GM18858 (cell line): ENCODE measurements around the gene PCDH9.

Experiments
- ATAC-seq: cut with Tn5 transposase; IDR thresholded peaks from one replicate; pipeline ENCODE4 v1.9.1; 2021; ENCODE audit not compliant: unreplicated experiment

Gene PCDH9

DNA sequence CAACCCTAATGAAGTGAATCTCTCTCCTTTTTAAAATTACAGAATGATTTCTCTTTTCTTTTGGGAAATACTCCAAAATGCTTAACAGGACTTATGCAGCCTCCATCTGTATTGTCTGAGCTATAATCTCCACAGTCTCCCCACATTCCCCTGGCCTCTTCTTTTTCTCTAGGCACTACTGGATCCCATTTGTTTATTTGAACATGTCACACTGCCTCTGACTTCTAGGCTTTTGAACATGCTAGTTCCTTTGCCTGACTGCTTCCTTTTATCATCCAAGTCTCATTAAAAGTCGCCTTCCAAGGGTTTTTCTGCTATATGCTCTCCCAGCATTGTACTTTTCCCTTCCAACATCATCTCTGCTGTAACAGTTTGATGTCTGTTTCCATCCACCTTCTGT lies 548.7 kb downstream of the PCDH9 start:
- no peak for ATAC-seq

DNA sequence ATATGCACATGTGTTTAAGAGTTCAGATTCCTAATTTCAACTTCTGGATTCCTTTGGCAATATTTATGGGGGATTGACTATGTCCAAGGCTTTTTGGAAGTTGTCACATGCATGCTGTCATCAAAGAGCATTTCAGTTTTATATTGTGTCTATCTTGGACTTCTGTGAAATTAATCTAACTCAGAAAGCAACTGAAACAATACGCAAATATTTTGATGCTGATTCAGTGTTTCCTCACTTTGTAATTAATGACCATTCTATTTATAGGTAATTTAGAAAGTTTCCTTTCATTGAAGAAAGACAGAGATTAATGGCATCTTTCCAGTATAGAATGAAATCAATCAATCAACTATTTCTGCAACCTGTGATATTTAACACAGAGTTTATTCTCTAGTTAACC lies 550.1 kb downstream of the PCDH9 start:
- no peak for ATAC-seq

- no peak for ATAC-seq
Observed at GRCh38 chr13:66675620-66676019, 554.5 kb downstream of the PCDH9 start.

DNA sequence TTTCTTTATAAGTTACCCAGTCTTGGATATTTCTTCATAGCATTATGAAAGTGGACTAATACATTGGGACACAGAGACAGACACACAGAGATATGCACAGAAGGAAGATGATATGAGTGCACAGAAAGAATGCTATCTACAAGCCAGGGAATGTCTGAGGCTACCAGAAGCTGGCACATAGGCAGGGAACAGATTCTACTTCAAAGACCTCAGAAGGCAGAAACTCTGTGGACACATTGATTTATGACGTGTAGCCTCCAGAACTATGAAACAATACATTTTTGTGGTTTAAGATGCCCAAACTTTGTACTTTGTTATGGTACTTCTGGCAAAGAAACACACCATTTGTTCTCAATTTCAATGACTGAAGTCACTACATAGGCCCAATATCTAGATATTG lies 556.7 kb downstream of the PCDH9 start:
- ATAC-seq: no peak

DNA sequence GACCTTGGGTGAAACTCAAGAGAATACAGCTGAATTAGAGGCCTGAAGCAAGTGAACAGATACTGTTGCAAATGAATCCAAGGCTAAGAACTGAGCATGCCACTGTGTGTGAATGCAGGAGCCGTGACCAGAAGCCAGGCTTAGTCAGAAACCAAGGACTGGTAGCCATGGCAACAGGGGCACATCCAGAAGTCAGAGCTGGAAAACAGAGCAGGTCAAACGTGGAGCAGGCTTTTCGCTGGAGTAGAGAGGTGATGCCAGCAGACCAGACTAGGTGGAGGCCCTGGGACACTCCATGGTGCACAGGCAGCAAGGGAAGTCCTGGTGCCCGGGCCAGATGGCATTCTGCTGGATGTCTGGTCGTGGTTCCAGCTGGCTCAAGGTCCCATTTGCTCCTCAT lies 564.1 kb downstream of the PCDH9 start:
- ATAC-seq: no peak

DNA sequence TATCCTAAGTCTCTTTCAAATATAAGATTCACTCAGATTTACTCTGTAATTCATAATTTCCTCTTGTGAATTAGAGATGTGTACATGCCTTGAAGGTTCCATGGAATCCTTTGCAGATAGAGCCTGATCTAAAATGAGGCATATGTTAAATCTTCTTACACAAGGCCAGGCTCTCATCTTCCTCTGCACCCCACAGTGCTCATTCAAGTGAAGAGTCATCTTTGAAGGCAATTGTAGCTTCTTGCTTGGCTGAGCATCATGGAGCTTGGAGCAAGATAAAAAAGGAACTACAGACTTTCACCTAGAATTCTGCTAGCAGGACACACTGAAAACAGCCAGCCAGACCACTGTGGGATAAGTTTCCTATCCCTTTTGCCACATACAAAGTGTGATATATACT lies 566.4 kb downstream of the PCDH9 start:
- ATAC-seq: no peak

- no peak for ATAC-seq
Observed at GRCh38 chr13:66663206-66663605, 566.9 kb downstream of the PCDH9 start.

GRCh38 chr13:66661336-66661735 lies 568.8 kb downstream of the PCDH9 start:
- no peak for ATAC-seq

GRCh38 chr13:66660468-66660813 lies 569.7 kb downstream of the PCDH9 start:
- no peak for ATAC-seq

DNA sequence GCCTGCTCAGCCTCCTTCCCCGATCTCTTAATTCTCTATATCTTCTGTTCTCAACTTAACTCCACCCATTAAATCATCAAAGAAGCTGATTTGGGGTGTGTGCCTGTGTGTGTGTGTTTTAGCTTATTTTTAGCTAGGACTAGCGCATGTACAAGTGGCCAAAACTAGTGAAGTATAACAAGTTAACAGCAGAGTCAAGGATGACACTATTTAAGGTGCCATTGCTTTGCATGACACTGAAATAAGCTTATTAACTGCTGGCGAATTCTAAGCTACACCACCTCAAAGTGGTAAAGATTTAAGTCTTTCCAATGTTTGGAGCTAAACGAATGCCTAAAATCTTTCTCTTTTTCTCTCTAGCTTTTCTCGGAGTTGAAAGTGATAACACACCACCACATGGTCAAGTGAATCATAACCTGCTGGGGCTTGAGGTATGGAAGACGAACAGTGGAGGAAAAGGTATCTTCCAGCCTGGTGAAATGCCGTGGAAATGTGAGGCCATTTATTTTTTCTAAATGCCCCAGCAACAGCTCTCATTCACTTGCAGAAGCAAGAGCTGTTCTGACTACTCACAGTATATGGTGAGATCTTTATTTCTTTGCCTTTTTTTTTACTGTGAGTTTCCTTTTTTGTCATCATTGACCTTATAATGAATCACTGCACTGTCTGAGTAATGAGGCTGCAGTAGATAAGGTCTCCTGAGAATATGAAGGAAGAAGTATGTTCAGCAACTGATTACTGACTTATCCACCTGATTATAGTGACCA lies 570.3 kb downstream of the PCDH9 start:
- ATAC-seq: peak; percentile 89

DNA sequence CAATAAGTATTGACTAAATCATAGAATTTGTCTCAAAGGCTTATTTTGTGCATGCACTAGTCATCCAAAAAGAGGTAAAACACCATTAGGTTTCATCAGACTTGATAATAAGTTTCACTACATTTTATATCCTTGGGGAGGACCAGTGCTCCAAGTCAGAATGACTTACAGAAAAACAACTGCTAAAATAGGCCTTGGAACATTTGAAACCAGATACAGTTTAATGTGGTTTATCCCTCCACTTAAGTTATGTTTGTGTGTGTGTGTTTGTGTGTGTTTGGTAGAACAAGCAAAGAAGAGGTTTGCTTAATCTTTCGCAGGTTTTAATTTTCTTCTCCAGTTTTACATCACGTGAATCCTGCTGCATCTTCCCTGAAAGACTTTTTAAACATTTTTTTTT lies 570.9 kb downstream of the PCDH9 start:
- no peak for ATAC-seq

GRCh38 chr13:66657165-66657881 lies 572.8 kb downstream of the PCDH9 start:
- ATAC-seq: no peak

DNA sequence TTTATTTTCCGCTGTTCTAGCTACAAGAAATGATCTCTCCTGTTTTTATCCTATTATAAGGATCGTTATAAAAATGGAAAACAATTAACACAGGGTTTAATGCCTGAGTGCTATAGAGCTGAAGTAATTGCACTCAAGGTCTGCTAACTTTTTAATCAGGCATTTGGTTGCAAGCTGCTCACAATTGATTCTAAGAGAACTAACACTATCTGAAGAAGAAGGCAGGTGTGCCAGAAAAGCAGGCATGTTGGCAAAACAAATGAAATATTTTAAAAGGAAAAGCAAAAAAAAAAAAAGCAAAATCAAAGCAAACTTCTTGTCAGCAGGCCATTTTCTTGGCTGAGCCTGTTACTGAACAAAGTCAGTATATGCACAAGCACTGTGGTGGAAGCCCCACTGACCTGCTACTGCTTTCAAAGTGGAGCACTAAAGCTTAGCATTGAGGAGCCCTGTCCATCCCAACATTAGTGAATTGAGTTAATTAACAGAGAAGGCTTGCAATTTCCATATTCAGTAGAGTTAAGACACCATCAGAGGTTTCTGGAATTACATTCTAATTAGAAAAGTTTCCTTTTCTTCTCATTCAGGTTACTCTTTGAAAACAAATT lies 574.2 kb downstream of the PCDH9 start:
- ATAC-seq: no peak

DNA sequence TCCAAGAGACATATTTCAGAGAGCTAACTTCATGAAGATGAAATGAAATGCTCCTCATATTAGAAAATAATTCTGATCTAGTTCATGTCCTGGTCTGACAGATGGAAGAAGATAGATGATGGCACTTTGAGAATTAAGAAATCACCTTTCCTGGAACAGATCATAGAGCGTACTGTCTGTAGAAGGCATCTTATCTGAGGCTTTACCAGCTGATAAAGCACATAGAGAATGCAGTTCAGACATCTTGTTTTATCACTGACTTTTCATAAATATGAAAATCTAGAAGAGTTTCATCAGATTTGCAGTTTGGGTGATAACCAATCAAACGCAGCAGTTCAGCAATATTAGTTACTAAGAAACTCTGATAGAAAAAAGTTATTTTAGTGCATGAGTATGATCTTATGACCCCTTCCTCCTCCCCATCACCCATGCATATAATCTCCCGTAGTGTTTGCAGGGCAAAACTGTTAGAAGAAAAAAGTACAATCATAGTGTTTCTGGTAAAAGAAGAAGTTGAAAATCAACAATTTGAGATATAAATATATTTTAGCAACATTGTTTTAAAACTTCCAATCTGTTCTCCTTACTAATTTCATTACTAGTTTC lies 585.2 kb downstream of the PCDH9 start:
- ATAC-seq: no peak

DNA sequence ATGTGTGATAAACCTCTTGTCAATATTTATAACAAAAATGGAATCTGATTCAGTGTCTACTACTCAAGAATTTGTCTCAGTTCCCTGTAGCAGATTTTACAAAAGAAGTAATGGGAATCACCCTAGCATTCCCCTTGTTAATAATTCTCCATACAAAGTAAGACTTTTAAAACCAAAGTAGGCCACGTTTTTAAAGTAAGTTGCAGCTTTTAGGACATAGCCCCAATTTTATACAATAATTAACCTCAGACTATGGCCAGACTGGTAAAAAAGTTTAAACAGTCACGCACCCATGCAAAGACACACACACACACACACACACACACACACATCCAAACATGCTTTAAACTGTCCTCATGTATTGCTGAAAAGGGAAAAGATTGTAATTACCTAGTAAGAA lies 589.9 kb downstream of the PCDH9 start:
- no peak for ATAC-seq

- no peak for ATAC-seq
Observed at GRCh38 chr13:66639044-66639443, 591.1 kb downstream of the PCDH9 start.

GRCh38 chr13:66635526-66635925 lies 594.6 kb downstream of the PCDH9 start:
- ATAC-seq: no peak

DNA sequence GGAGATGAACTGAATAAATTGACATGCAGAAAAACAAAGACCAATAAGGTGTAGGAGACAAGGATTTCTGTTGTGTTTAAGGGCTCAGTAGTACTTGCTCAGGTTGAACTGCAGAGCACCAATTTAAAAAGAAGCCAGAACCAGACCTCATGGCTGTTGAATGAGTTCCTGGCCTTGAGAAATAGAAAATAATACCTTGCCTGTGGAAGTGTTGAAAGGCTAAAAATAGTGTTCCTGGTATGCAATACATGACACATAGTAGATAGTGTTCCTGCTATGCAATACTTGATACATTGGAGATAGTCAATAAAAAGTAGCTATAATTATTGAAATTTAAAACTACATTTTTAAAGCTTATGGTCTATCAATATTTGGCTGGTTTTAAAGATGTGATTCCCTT lies 595.8 kb downstream of the PCDH9 start:
- no peak for ATAC-seq

DNA sequence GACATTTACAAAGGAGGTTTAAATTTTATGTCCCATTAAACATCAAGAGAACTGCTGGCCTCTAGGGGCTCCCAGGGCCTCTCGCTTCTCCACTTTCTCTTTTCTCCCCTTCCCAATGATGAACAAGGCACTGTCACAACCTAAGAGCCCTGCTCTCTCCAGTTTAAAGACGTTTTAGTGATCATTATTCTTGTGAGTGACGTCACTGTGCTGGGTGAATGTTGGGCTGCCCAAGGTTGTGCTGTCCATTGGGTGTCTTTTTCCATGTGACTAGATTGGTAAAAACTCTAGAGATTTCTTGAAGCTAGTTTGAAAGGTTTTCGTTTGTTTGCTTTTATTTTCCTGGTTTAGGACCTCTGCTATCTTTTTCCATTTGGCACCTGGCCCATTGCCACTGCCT lies 602.6 kb downstream of the PCDH9 start:
- no peak for ATAC-seq

- ATAC-seq: no peak
Observed at GRCh38 chr13:66624302-66624701, 605.8 kb downstream of the PCDH9 start.

DNA sequence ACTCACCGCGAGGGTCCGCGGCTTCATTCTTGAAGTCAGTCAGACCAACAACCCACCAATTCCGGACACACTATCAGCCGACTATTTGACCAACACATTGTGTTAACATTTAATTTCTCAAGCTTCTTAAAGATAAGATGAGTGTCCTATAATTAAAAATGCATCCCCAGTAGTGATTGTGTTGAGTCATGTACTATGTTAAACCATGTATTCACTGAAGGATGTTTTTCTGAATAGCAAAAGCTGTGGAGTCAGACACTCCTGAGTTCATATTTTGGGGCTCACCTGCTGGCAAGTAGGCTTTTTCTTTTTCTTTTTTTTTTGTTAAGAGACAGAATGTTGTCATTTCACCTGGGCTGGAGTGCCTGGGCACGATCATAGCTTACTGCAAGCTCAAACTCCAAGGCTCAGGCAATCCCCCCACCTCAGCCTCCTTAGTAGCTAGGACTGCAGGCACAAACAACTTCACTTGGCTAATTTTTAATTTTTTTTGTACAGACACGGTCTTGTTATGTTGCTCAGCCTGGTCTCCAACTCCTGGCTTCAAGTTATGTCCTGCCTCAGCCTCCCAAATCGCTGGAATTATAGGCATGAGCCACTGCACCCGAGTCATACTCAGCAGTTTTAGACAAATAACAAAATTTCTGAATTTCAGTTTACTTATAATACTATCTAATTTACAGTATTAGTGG lies 606.9 kb downstream of the PCDH9 start:
- ATAC-seq: no peak
